IMR-90 (cell line): Measurements from ENCODE around the gene SEC11A. TPM values are rescaled to one million over a fixed set of nuclear protein-coding genes. Genes with fewer than 3 reads are reported as not detected.

Source experiments
- ATAC-seq: fragments of 200-7000 bp; cut with Tn5 transposase; 2 replicates; pipeline ENCODE4 v1.9.1; 2020; ENCODE audit warnings: low read depth, mild to moderate bottlenecking, moderate library complexity
- BruUV-seq: library from RNA; stranded (reverse); fragments of 400-500 nt; replicated peaks from 2 replicates; lab custom pipeline; 2021; lab: Mats Ljungman, UMichigan
- CTCF ChIA-PET: fragments of 300-600 bp; formaldehyde crosslinking; extraction: SDS; loops from one replicate; lab custom pipeline; 2021; ENCODE audit warnings: antibody characterized with exemption; lab: Yijun Ruan, JAX
- POLR2A ChIA-PET: fragments of 300-600 bp; sonication (Branson Sonifier 250); formaldehyde crosslinking; loops from one replicate; lab custom pipeline; 2022; ENCODE audit warnings: antibody characterized with exemption; ENCODE audit not compliant: unreplicated experiment; lab: Charles Lee
- DNase-seq: peaks from one replicate; pipeline ENCODE4 v3.0.0; 2013
- H2AFZ ChIP-seq: replicated peaks from 2 replicates; pipeline ENCODE3; 2013; ENCODE audit warnings: low read length, mild to moderate bottlenecking; ENCODE audit not compliant: poor library complexity
- H2AK5ac ChIP-seq: 2 replicates; pipeline ENCODE4 v1.6.1; 2013; ENCODE audit warnings: low read depth, low read length, inconsistent platforms
- H2AK9ac ChIP-seq: replicated peaks from 2 replicates; pipeline ENCODE3; 2013; ENCODE audit warnings: mild to moderate bottlenecking, low read depth, low read length, moderate library complexity; ENCODE audit not compliant: poor library complexity
- H2BK120ac ChIP-seq: 2 replicates; pipeline ENCODE4 v1.6.1; 2013; ENCODE audit warnings: low read depth, low read length, inconsistent platforms
- H2BK15ac ChIP-seq: 3 replicates; pipeline ENCODE4 v1.6.1; 2013; ENCODE audit warnings: low read depth, low read length, inconsistent platforms
- H2BK20ac ChIP-seq: 2 replicates; pipeline ENCODE4 v1.6.1; 2013; ENCODE audit warnings: low read depth, mild to moderate bottlenecking, inconsistent platforms, low read length, moderate library complexity
- H2BK5ac ChIP-seq: 2 replicates; pipeline ENCODE4 v1.6.1; 2013; ENCODE audit warnings: mild to moderate bottlenecking, low read depth, low read length, inconsistent platforms; ENCODE audit not compliant: poor library complexity, severe bottlenecking
- H3K14ac ChIP-seq: replicated peaks from 2 replicates; pipeline ENCODE4 v1.6.1; 2013; ENCODE audit warnings: low read depth, low read length, inconsistent platforms
- H3K18ac ChIP-seq: 2 replicates; pipeline ENCODE4 v1.6.1; 2013; ENCODE audit warnings: low read depth, low read length, control low read depth
- H3K23ac ChIP-seq: 2 replicates; pipeline ENCODE4 v1.6.1; 2013; ENCODE audit warnings: low read depth, low read length, inconsistent platforms
- H3K27ac ChIP-seq: 2 replicates; pipeline ENCODE4 v1.5.1; 2013; ENCODE audit warnings: mild to moderate bottlenecking, control low read depth, low read length; ENCODE audit not compliant: insufficient read depth
- H3K27me3 ChIP-seq: 2 replicates; pipeline ENCODE4 v1.6.1; 2013; ENCODE audit warnings: low read length; ENCODE audit not compliant: control insufficient read depth, insufficient read depth
- H3K36me3 ChIP-seq: 2 replicates; pipeline ENCODE4 v1.6.1; 2013; ENCODE audit warnings: low read length, mixed read lengths; ENCODE audit not compliant: control insufficient read depth, insufficient read depth
- H3K4ac ChIP-seq: 2 replicates; pipeline ENCODE4 v1.6.1; 2013; ENCODE audit warnings: low read depth, low read length, inconsistent platforms
- H3K4me1 ChIP-seq: 2 replicates; pipeline ENCODE4 v1.6.1; 2013; ENCODE audit warnings: low read length, mixed read lengths; ENCODE audit not compliant: control insufficient read depth, insufficient read depth
- H3K4me2 ChIP-seq: 2 replicates; pipeline ENCODE4 v1.6.1; 2013; ENCODE audit warnings: low read depth, mild to moderate bottlenecking, control low read depth, low read length, moderate library complexity
- H3K4me3 ChIP-seq: 2 replicates; pipeline ENCODE4 v1.5.1; 2013; ENCODE audit warnings: low read depth, mild to moderate bottlenecking, control low read depth, low read length, moderate library complexity; ENCODE audit not compliant: insufficient read depth
- H3K56ac ChIP-seq: 2 replicates; pipeline ENCODE4 v1.6.1; 2013; ENCODE audit warnings: low read length, inconsistent platforms; ENCODE audit not compliant: insufficient read depth; ENCODE audit errors: extremely low read depth
- H3K79me1 ChIP-seq, 2 experiments: 2 replicates each; pipeline ENCODE4 v1.6.1; 2013; ENCODE audit warnings: low read length in 2 of 2, inconsistent platforms in 1 of 2, low read depth in 1 of 2
- H3K9ac ChIP-seq: 2 replicates; pipeline ENCODE4 v1.6.1; 2013; ENCODE audit warnings: low read depth, low read length, control low read depth
- H3K9me1 ChIP-seq: 2 replicates; pipeline ENCODE4 v1.6.1; 2013; ENCODE audit warnings: low read length, inconsistent platforms; ENCODE audit not compliant: insufficient read depth
- H3K9me3 ChIP-seq: 2 replicates; pipeline ENCODE4 v1.6.1; 2013; ENCODE audit warnings: low read length; ENCODE audit not compliant: control insufficient read depth, insufficient read depth
- H4K20me1 ChIP-seq: 2 replicates; pipeline ENCODE4 v1.6.1; 2013; ENCODE audit warnings: low read length, inconsistent platforms; ENCODE audit not compliant: insufficient read depth
- H4K5ac ChIP-seq: 2 replicates; pipeline ENCODE4 v1.6.1; 2013; ENCODE audit warnings: mild to moderate bottlenecking, low read depth, low read length, control low read depth
- H4K8ac ChIP-seq, 2 experiments: 2 replicates each; pipeline ENCODE4 v1.6.1; 2013; ENCODE audit warnings: low read depth in 2 of 2, low read length in 2 of 2, control low read depth in 1 of 2, inconsistent platforms in 1 of 2
- H4K91ac ChIP-seq: 2 replicates; pipeline ENCODE4 v1.6.1; 2013; ENCODE audit warnings: low read depth, low read length, inconsistent platforms; ENCODE audit not compliant: insufficient read depth
- MAFK ChIP-seq: IDR thresholded peaks from 2 replicates; pipeline ENCODE4 v1.6.1; 2012; ENCODE audit warnings: low read depth, low read length, improper control_type of control experiment
- MAZ ChIP-seq: IDR thresholded peaks from 2 replicates; pipeline ENCODE4 v1.6.1; 2012; ENCODE audit warnings: low read depth, mild to moderate bottlenecking, low read length, improper control_type of control experiment, moderate library complexity, borderline replicate concordance
- NFE2L2 ChIP-seq: fragments of 150-350 bp; IDR thresholded peaks from 2 replicates; pipeline ENCODE4 v1.6.1; 2016; ENCODE audit warnings: low read depth, mild to moderate bottlenecking, low read length
- WGBS, 2 experiments: methylation state at CpG; one replicate each; pipeline versions ENCODE4 v1.1.5 to v1.1.7; 2013; ENCODE audit warnings: missing lambda C conversion rate in 2 of 2; ENCODE audit not compliant: insufficient read length in 1 of 2; ENCODE audit errors: extremely low coverage in 2 of 2; 5-methylcytosine and 5-hydroxymethylcytosine counted together
- dilution Hi-C: fragments of 300-500 bp; cut with HindIII; formaldehyde crosslinking; loops from one replicate; pipeline ENCODE4 v1.14.3; 2018; ENCODE audit warnings: low sequenced_read_pairs; ENCODE audit not compliant: unreplicated experiment
- in situ Hi-C: fragments of 300-500 bp; cut with MboI; formaldehyde crosslinking; loops from 3 replicates; pipeline ENCODE4 v1.14.3; 2019; ENCODE audit warnings: low sequenced_read_pairs, inconsistent platforms, mixed read lengths
- intact Hi-C: fragments of 100-400 bp; cut with micrococcal nuclease; formaldehyde crosslinking; loops from 2 replicates; pipeline ENCODE4 v1.10.0; 2022
- polyA plus RNA-seq, 3 experiments: library from polyadenylated mRNA; depleted of rRNA; stranded (reverse); fragments of >200 nt; gene quantifications; 2 replicates each; pipeline ENCODE4 v1.2.3, GENCODE V29; 2012; ENCODE audit warnings: low replicate concordance in 1 of 3
- total RNA-seq: library from RNA; depleted of rRNA; stranded (reverse); fragments of >200 nt; gene quantifications from 2 replicates; pipeline ENCODE4 v1.2.3, GENCODE V29; 2012

The SEC11A gene
- total and polyA plus RNA-seq, 2 of the 4 experiments (the other 2 are of a cell fraction), result 62.4 to 108 TPM

- no peak overlapping the region for H2BK5ac ChIP-seq
- no peak overlapping the region for H2BK120ac ChIP-seq
- ChIA-PET CTCF (interaction anchor here (0.6 kb wide), 1 partner anchor 200 kb away, joined by 7 read pairs; no protein-coding TSS in a partner anchor), POLR2A (no interaction called here)
- no peak overlapping the region for H3K27ac ChIP-seq
- intact Hi-C loops (no loop called here), dilution Hi-C loops (no loop called here), in situ Hi-C loops (no loop called here)
- H2AK9ac ChIP-seq, result no peak overlapping the region
- no peak overlapping the region for H3K4me3 ChIP-seq
- peaks cover 16% of the 10 kb centered on the region for H3K9me1 ChIP-seq
- ATAC-seq, result no peak
- H3K56ac ChIP-seq, result no peak overlapping the region
- no peak overlapping the region for H3K9ac ChIP-seq
- peaks cover 11% of the 10 kb centered on the region for H3K4me1 ChIP-seq
- no peak overlapping the region for H2AK5ac ChIP-seq
- TF ChIP-seq MAFK, result no peak
- no peak for TF ChIP-seq MAZ
- TF ChIP-seq NFE2L2, result no peak
- H3K9me3 ChIP-seq, result no peaks in the 10 kb centered on the region
- no peak for DNase-seq
- WGBS, 2 experiments, result no CpG with 5 or more reads among the region's 9 CpGs
- H3K4me2 ChIP-seq, result no peak overlapping the region
- no peak overlapping the region for H3K4ac ChIP-seq
- no peak overlapping the region for H3K14ac ChIP-seq
- H2BK20ac ChIP-seq, result no peak overlapping the region
- 0 out of 2 replicates have a peak, but pooled peaks cover under 1% of the 10 kb centered on the region for H4K20me1 ChIP-seq
- no peak overlapping the region for H2BK15ac ChIP-seq
- no peak overlapping the region for H2AFZ ChIP-seq
- H4K8ac ChIP-seq, result no peak overlapping the region
- peaks cover 13 to 21% of the 10 kb centered on the region in 2 experiments; a peak in 3 of 4 replicates for H3K79me1 ChIP-seq
- BruUV-seq, result no TSS peak
- H3K18ac ChIP-seq, result no peak overlapping the region
- peaks cover 3% of the 10 kb centered on the region for H3K36me3 ChIP-seq
- H3K27me3 ChIP-seq, result no peaks in the 10 kb centered on the region
- H4K91ac ChIP-seq, result no peak overlapping the region
- H3K23ac ChIP-seq, result no peak overlapping the region
- H4K5ac ChIP-seq, result no peak overlapping the region
Observed at GRCh38 chr15:84629033-84629432, 86.9 kb downstream of the SEC11A start.
